NCI-H2107 treated with DMSO at 0.1 percent for 48 hours (cell line): Measurements from ENCODE around the gene WIF1.

Source experiments
- DNase-seq: peaks from one replicate; lab custom pipeline; 2025; ENCODE audit not compliant: unreplicated experiment; lab: John Stamatoyannopoulos, UW

The WIF1 gene

GRCh38 chr12:65025136-65025535, 96.0 kb downstream of the WIF1 start:
- DNase-seq: no peak

- DNase-seq: no peak
Measured at GRCh38 chr12:65023485-65023884, 97.6 kb downstream of the WIF1 start.

- DNase-seq: no peak
Measured at GRCh38 chr12:65022960-65023359, 98.1 kb downstream of the WIF1 start.

GRCh38 chr12:65022421-65022820, 98.7 kb downstream of the WIF1 start:
- no peak for DNase-seq

- DNase-seq: no peak
Measured at GRCh38 chr12:65019696-65020234, 101.3 kb downstream of the WIF1 start.

- no peak for DNase-seq
Measured at GRCh38 chr12:65016881-65017650, 104.0 kb downstream of the WIF1 start.

- DNase-seq: no peak
Measured at GRCh38 chr12:65015850-65016249, 105.3 kb downstream of the WIF1 start.

GRCh38 chr12:65014504-65015271, 106.4 kb downstream of the WIF1 start:
- no peak for DNase-seq

GRCh38 chr12:65010437-65010836, 110.7 kb downstream of the WIF1 start:
- no peak for DNase-seq

GRCh38 chr12:65005716-65006115, 115.4 kb downstream of the WIF1 start:
- DNase-seq: no peak

GRCh38 chr12:65004270-65004669, 116.8 kb downstream of the WIF1 start:
- no peak for DNase-seq
